Eye (tissue), 1 donor: ENCODE results near the gene RNF225.
"Not testable (repeated sequence)": the region's sequence is repeated elsewhere in the genome, so short reads cannot be mapped to it uniquely, and the experiment has no call there.

Source experiments
- DNase-seq: peaks from one replicate; pipeline ENCODE4 v3.0.0-alpha.2; 2015

The RNF225 gene

DNA sequence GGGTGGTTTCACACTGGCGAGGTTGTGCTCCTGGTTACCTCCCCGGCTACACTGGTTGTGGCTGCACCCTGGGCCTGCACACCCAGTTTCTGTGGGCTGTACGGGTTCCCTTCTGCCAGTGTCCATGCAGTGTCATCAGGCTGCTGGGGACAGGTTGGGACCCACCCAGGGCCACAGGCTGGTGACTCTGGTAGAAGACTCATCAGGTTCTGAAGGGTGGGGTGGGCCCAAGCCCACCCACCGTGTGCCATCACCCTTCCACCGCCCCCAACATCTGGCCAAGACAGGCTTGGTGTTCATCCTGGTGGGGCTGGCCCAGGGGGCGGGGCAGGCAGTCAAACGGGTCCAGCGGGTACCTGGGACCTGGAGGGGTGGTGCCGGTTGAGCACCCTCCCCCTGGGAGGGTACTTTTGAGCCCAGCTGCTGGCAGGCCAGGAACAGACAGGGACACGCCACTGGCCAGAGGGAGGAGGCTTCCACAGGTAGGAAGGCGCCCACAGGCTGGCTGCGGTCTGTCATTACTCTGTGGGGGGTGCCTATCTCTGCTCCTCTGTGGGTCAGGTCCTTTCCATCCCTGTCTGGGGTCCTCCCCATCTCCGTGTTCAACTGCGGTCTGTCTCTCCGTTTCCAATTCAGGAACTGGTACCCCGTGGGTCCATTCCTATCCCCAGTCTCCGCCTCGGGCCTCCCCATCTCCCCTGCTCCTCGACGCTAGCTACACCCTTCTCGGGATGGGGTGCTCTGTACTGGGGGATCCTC, at the start of gene RNF225:
TSS of gene RNF225 (plus strand) at position 437 of the 759 bp plus-strand sequence. CDS start 434 bp downstream, outside the sequence.
- no peak for DNase-seq

DNA sequence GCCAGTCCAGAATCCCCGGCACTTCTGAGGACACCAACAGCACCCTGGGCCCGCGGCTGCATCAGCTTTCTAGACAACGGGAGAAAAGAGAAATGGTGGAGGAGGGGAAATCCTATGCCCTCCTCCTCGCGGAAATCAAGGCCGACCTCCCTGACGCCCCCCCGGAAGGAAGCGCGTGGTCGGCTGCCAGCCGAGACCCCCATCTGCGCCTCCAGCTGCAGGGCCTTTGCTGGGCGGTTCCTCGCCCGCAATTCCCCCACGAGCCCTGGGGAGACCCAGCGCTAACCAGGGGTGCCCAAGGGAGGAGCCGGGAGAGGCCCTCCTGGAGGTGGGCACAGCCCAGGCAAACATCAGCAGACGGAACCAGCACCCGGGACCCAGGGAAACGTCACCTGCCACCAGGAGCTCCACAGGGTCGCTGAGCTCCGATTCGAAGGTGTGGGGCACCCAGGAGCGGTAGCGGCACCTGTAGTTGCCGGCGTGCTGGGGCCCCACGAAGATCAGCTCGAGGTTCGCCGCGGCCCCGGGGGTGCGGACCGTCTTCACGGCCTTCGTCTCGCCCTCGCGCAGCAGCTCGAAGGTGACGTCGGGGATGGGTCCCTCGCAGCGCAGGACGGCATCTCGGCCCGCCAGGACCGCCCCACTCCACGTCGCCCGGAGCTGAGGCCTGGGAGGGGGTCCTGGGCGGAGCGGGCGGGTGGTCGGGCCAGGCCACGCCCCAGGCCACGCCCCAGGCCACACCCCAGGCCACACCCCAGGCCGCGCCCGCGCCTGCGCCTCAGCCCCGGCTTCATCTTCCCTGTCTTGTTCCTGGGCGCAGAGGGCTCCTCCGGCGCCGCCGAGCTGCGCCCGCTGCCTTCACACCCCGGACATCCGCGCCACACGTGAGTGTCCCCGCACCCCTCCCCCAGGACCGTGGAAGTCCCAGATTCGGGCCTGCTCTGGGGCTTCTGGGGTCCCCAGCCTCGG, 48.2 kb upstream of the RNF225 start:
- peak; percentile 79 for DNase-seq

DNA sequence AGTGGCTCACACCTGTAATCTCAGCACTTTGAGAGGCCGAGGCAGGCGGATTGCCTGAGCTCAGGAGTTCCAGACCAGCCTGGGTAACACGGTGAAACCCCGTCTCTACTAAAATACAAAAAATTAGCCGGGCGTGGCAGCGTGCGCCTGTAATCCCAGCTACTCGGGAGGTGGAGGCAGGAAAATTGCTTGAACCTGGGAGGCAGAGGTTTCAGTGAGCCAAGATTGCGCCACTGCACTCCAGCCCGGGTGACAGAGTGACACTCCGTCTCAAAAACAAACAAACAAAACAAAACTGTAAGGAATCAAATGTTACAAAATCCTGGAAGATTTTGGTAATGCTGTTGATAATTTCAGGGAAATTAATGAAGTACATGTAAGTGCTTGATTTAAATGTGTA, 47.4 kb upstream of the RNF225 start:
- not testable (repeated sequence) for DNase-seq

DNA sequence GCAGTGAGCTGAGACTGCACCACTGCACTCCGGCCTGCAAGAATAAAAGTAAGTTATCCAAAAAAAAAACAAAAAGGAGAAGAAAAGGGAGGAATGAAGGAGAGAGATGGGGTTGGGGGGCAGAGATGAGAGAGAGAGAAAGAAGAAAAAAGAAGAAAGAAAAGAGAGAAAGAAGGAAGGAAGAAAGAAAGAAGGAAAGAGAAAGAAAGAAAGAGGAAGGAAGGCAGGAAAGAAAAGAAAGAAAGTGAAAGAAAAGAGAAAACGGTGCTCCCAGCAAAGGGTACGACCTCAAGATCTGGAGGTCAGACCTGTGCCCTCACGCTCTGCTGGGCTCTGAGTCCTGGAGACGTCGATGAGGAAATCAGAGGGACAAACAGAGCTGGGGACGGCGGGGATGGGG, 45.9 kb upstream of the RNF225 start:
- no peak for DNase-seq

DNA sequence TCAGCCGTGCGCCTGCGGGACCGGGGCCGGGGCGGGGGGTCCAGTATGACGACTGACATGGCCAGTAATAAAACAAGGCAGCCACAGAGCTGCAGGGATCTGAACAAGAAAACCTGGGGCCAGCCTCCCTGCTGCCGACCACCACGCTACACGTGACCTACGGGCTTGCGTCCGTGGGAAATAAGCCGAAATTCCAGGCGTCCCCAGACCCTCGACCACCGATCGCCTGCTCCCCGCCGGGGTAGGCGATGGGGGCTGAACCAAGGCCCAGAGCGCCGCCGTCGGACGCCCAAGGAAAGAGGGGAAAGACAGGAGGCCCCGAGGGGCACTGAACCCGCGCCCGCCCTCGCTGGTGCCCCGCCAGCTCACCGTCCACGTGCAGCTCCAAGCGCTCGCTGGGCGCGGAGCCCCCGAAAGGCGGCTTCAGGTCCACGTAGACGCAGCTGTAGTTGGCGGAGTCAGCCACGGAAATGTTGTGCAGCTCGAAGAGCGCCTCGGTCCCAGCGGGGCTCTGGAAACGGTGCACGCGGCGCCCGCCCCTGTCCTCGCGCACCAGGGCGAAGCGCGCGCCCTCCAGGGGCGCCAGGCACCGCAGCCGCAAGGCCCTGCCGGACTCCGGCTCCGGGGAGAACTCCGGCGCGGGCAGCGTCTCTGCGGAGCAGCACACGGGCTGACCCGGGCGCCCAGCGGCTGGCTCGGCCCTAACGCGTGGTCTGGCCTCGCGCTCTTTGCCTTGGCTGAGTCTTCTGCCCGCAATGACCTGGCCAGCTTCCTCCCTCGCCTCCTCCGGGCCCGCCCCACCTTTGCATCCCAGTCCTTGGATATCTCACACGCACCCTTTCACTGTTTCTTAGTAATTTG, 45.2 kb upstream of the RNF225 start:
- peak; percentile 61 for DNase-seq

DNA sequence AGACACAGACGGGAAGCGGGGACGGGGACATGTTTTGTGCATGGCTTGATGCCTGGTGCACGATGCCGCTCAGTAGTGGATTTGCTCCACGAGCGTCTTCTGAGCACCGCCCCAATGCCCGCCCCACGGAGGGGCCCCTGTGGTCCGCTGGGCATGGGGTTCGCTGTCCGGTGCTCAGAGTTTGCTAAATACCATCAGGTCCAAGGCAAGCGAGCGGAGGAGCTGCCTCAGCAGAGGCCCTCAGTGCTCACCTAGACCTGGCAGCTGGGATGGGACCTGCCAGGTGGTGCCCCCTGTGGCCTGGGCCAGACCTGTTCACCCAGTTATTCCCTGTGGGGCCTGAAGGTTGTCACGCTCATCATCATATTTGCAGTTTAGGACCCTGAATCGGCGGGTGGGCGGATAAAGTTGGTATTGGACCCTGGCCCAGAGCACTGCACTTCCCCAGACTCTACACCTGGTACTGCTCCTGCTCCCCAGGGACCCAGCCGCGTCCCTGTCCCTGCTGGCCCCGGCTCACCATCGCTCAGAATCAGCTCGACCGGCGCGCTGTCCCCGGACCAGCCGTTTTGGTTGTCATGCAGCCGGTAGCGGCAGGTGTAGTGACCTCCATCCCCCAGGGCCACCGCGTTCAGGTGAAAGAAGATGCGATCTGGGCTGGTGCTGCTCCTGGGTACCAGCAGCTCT, 44.4 kb upstream of the RNF225 start:
- DNase-seq = no peak

DNA sequence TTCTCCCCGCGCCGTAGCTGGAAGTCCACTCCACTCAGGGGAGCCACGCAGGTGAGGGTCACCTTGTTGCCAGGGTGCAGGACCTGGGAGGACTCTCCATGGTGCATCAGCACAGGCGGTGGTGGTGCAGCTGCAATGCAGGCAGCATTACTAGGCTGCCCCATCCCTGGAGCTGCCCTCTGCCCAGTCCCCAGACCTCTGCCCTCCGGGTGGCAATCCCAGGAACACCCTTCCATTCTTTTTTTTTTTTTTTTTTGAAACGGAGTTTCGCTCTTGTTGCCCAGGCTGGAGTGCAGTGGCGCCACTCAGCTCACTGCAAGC, 43.9 kb upstream of the RNF225 start:
- DNase-seq = no peak

DNA sequence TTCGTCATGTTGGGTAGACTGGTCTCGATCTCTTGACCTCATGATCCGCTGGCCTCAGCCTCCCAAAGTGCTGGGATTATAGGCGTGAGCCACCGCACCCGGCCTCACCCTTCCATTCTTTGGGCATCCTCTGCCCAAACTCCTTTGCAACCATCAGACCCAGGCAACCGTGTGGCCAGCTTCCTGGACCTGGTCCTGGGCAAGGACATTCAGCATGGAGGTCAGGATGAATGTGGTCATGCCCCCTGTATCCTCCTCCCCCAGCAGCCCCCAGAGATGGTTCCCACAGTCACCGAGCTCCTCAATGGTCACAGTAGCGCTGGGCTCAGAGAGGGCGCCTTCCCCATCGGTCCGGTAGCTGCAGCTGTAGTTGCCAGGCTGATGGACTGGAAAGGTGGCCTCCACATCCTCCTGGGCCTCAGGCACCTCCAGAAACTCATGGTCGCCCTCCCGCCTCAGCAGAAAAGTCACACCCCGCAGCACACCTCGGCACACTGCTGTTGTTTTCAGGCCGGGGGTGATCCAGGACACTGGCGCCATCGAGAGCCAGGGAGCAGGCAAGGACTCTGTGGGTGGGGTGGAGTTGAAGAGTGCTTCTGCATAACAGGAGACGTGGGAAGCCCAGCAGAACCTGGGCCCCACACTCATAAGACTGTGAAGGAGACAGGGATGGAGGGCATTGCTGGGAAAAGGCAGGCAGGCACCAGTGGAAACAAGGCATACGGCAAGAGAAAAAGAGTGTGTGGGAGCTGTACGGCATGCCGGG, 43.3 kb upstream of the RNF225 start:
- no peak for DNase-seq

DNA sequence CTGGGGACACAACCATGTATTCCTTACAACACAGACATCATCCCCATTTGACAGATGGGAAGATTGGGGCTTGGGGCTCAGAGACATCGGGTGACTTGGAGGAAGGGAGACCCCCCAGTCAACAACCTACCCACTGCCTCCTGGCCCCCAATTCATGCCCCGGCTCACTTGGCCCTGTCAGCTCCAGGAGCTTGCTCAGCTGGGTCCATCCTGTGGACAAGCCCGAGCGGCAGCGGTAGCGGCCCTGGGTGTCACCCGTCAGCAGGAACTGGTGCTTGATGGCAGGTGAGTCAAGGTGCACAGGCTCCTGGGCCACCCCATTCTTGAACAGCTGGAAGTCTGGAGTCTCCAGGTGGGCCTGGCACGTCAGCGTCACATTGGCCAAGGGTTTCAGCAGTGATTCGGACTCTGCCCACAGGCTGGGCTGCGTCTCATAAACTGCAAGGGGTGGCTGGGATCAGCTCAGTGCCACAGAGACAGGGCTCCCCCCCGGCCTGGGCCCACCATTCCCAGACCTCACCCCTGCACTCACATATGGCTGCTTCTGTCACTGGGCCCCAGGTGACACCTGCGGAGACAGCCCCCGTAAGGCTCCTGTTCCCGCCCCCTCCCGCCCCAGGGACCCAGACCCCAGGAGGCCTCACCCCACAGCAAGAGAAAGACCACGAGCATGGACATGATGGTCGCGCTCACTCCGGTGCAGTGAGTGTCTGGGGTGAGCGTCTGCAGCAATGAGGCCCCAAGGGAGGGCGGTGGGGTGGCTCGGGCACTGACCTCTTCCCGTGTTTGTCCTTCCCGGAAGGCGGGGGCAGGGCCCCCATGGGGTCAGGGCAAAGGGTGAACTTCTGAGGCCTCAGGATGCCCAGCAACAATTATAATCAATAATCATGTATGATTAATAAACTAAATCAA, 42.4 kb upstream of the RNF225 start, which contains the start of gene A1BG:
TSS of gene A1BG (minus strand) at position 733 of the 912 bp plus-strand sequence. CDS start at position 678, 55 bp downstream.
- DNase-seq = no peak

DNA sequence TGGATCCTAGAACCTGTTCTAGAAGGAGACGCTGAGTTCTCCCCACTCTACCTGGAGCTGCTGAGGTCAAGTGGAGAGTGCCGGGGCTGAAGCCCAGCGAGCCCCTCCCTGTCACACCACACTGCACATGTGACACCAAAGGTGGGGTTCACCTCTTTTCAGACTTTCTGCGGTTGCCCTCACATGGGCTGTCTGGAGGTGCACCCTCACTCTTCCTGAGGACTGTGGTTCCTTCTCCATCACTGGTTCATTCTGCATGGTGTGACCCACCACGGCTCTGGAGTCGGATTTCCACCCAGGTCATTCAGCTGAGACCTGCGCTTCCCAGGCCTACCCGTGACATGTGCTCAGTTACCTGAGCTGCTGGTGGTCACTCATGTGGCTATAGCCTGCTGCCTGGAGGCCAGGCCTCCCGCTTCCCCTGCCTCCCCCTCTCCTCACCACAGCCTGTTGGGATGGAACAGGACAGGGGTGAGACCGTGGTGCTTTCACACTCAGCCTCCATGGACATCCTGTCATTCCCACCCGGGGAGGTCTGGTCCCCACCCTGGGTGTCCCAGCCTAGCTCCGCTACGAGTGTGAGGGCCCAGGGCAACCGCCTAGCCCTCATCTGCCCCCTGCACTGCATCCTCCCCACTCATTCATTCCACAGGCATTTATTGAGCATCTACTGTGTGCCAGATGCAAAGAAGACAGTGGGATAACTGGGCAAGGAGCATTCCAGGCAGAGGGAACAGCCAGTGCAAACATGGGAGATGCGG, 41.6 kb upstream of the RNF225 start:
- no peak for DNase-seq

DNA sequence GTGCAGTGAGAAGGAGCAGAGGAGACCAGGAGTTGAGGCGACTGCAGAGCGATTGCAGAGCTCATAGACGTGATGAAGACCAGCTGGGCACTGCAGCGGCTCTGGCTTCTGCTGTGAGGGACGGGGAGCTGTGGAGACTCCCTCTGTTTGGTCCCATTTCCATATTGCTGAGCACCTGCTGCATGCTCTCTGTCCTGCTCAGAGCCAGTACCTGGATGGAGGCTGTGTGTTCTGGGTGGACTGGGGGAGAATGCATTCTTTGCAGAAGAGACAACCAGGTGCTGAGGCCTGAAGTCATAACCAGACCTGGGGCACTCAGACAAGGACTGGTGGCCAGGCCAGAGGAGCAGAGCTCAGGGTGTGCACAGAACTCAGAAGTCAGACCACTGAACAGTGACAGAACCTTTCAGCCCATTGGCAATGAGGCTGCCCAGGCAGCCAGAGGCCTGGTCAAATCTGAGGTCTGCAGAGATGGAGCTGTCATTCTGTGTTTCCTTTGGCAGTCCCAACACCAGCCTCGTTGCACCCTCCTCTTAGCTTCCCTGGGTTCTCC, 40.9 kb upstream of the RNF225 start:
- no peak for DNase-seq

DNA sequence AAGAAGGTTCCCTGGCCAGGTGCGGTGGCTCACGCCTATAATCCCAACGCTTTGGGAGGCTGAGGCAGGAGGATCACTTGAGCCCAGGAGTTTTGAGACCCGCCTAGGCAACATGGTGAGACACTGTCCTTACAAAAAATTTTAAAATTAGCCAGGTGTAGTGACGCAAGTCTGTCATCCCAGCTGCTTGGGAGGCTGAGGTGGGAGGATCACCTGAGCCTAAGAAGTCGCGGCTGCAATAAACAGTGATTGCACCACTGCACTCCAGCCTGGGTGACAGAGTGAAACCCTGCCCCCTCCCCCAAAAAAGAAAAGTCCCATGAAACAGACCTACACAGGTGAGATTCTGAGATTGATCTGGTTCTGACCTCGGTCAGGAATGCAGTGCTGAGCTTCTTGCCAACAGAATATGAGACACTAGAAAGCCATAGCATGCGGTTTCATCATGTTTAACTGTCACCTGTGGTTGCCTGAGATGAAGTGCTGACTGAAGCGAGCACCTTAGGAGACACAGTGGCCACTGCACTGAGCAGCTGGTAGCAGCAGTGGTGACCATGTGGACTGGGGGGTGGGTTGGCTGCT, 40.1 kb upstream of the RNF225 start:
- no peak for DNase-seq

DNA sequence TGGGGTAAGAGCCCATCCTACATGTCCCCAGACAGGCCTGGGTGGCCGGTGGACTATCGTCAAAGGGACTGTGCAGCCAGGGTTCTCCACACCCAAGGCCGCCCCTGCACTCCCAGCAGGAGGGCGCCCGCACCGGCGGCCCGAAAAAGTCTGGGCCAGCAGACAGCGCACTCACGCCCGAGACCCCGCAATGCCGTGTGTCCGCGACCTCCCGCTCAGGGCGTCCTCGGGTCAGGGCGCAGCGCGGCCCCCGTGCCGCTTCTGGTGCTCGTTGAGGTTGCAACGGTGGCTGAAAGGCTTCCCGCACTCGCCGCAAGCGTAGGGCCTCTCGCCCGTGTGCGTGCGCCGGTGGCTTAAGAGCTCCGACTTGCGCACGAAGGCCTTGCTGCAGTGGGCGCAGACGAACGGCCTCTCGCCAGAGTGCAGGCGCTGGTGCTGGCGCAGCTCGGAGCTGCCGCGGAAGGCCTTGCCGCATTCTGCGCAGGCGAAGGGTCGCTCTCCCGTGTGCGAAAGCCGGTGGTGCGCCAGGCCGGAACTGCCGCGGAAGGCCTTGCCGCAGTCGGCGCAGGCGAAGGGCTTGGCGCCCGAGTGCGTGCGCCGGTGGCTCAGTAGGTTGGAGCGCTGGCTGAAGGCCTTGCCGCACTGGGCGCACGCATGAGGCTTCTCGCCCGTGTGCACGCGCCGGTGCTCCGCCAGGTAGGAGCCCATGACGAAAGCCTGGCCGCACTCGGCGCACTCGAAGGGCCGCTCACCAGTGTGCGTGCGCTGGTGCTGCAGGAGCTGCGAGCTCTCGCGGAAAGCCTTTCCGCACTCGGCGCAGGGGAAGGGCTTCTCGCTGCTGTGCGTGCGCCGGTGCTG, 39.3 kb upstream of the RNF225 start:
- peak; percentile 64 for DNase-seq

DNA sequence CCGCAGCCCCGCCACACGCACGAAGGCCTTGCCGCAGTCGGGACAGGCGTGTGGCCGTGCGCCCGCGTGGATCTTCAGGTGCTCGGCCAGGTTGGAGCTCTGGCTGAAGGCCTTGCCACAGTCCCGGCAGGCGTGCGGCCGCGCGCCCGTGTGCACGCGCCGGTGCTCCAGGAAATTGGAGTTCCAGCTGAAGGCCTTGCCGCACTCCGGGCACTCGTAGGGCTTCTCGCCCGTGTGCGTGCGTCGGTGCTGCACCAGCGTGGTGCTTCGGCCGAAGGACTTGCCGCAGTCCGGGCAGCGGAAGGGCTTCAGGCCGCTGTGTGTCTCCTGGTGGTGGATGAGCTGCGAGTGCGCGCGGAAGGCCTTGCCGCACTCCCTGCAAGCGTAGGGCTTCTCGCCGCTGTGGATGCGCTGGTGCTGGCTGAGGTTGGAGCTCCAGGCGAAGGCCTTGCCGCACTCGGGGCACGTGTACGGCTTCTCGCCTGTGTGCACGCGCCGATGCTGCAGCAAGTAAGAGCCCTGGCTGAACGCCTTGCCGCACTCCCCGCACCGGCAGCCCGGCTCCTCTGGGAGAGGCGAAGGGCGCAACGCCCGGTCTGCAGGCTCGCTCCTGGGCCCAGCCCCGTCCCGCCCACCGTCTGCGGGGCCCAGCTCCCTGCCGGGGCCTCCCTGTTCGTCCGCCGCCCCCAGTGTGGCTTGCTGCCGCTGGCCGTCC, 38.5 kb upstream of the RNF225 start:
- peak; percentile 52 for DNase-seq

DNA sequence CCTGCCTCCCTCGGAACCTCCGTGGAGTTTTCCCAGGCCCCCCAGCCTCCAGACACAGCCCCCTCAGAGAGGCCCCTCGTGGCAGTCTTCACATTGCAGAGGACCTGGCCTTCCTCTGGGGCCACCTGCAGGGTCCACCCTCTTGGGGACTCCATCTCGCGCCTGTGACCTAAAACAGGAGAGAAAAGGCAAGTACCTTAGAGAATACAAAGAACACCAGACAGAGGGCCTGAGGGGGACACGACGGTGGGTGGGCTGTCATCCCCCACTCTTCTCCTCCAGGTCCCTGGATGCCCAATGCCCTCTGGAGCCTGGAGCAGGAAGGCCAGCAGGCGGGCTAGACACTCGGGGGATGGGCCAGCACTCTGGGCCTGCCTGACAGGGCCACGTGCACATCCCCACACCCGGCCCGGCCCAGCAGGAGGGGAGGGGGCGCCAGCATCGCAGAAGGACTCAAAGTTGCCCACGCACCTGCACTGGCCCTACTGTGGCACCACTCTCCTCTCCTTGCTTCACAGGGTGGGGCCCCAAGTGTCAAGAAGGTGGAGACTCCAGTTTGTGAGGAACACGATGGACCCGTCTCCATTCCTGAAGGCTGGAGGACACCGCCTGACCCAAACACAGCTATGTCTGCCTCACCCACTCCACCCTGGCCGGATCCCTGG, 37.8 kb upstream of the RNF225 start:
- no peak for DNase-seq

DNA sequence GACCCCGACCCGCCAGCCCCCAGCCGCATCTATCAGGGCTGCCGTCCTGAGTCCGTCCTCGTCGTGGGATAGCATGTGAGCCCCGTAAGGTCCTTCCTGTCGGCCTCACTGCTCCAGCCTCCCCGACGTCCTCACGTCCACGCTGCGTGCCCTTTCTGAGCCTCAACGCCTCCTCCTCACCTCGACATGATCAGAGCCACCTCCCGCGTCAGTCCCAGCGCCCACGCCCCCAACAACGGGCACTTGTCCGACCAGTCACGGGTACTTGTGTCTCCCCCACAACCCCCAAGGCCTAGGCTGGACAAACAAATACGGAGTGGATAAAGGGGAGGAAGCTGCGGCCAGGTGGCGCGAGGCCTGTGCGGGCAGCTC, 33.6 kb upstream of the RNF225 start:
- DNase-seq = no peak
